Prostate gland (tissue), 2 donors: ENCODE measurements around the gene CYP27A1. TPM values are rescaled to one million over a fixed set of nuclear protein-coding genes. Genes with fewer than 3 reads are reported as not detected.
A peak's percentile ranks its signal among the peaks of the same experiment; 100 is the strongest.

Experiments
- DNase-seq: peaks from one replicate; pipeline ENCODE4 v3.0.0-alpha.2; 2019; ENCODE audit warnings: low spot score
- H3K27ac ChIP-seq, 2 donors: fragments of 200-600 bp; sonication (generic); 2 replicates each; pipeline ENCODE4 v1.5.1; 2017 to 2019
- H3K27me3 ChIP-seq: fragments of 200-600 bp; sonication (generic); replicated peaks from 2 replicates; pipeline ENCODE4 v1.5.1; 2019; ENCODE audit not compliant: insufficient read depth
- H3K36me3 ChIP-seq, 2 donors: fragments of 200-600 bp; sonication (generic); 1 replicate in 1 of 2; 2 replicates in 1 of 2; pipeline versions ENCODE4 v1.5.1 to v1.8.1; 2017 to 2019
- H3K4me1 ChIP-seq: fragments of 200-600 bp; sonication (generic); replicated peaks from 2 replicates; pipeline ENCODE4 v1.5.1; 2019
- H3K4me3 ChIP-seq, 2 donors: fragments of 200-600 bp; sonication (generic); 2 replicates each; pipeline ENCODE4 v1.5.1; 2017 to 2019
- H3K9me3 ChIP-seq: fragments of 200-600 bp; sonication (generic); 2 replicates; pipeline ENCODE4 v1.5.1; 2017
- CTCF ChIP-seq, 4 experiments: fragments of 200-600 bp in 2 of 4; fragments of 450-650 bp in 2 of 4; sonication (generic) in 2 of 4; IDR thresholded peaks; 1 replicate in 3 of 4; 2 replicates in 1 of 4; pipeline ENCODE4 v1.5.1; 2016 to 2019; ENCODE audit warnings: antibody characterized with exemption in 4 of 4, mild to moderate bottlenecking in 2 of 4, moderate library complexity in 2 of 4
- POLR2A ChIP-seq: fragments of 450-650 bp; IDR thresholded peaks from one replicate; pipeline ENCODE4 v1.6.1; 2016; ENCODE audit warnings: antibody characterized with exemption, mild to moderate bottlenecking
- POLR2AphosphoS5 ChIP-seq: sonication (generic); formaldehyde crosslinking; IDR thresholded peaks from one replicate; pipeline ENCODE4 v1.6.1; 2017; ENCODE audit warnings: antibody characterized with exemption
- WGBS: methylation state at CpG from one replicate; pipeline ENCODE4 v1.1.5; 2018; 5-methylcytosine and 5-hydroxymethylcytosine counted together
- intact Hi-C: fragments of 100-400 bp; cut with DNase I; formaldehyde crosslinking; loops from one replicate; pipeline ENCODE4 v1.14.2; 2022
- total RNA-seq, 2 donors: library from RNA; depleted of rRNA; stranded (reverse); fragments of >200 nt; gene quantifications; one replicate each; pipeline ENCODE4 v1.1.0, GENCODE V29; 2016

The CYP27A1 gene
- total RNA-seq, 2 donors from 2014 or later, result 97.7 to 98.3 TPM

DNA sequence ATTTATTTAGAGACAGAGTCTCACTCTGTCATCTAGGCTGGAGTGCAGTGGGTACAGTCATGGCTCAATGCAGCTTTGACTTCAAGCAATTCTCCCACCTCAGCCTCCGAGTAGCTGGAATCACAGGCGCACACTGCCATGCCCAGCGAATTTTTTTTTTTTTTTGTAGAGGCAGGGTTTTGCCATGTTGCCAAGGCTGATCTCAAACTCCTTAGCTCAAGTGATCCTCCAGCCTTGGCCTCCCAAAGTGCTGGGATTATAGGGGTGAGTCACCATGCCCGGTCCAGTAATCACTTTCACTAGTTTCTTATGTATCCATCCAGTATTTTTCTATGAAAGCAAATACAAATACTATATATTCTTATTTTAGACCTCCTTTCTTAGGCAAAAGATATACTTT is 25.7 kb downstream of the CYP27A1 start:
- intact Hi-C loops, result no loop called here
- H3K27ac ChIP-seq, result peak overlapping the region in 1 of 2 donors; percentile 70

DNA sequence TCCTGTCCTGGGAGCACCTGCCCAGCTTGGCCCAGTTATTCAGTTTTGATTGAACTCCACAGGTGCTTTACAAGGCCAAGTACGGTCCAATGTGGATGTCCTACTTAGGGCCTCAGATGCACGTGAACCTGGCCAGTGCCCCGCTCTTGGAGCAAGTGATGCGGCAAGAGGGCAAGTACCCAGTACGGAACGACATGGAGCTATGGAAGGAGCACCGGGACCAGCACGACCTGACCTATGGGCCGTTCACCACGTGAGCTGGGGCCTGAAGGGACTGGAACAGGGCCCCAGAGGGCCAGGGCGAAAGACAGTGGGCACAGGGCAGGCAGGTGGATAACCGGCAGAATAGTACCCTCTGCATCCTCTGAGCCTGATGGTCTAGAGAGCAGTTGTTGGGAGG is 27.6 kb downstream of the CYP27A1 start:
- no peak overlapping the region for H3K27ac ChIP-seq
- no peak for DNase-seq
- 97% methylated on average over 12 of the region's 12 CpGs for WGBS
- no peaks in the 10 kb centered on the region for H3K27me3 ChIP-seq
- intact Hi-C loops, result no loop called here
- peaks cover 5 to 12% of the 10 kb centered on the region in 2 donors for H3K36me3 ChIP-seq
- TF ChIP-seq POLR2AphosphoS5, result no peak
- no peak for TF ChIP-seq POLR2A
- no peak for TF ChIP-seq CTCF (IDR thresholded peaks at IDR 0.05)
- H3K9me3 ChIP-seq, result no peaks in the 10 kb centered on the region
- H3K4me1 ChIP-seq, result no peaks in the 10 kb centered on the region
- H3K4me3 ChIP-seq, result no peak overlapping the region

More for the DNA sequence above, 25.7 kb downstream of the CYP27A1 start:
- Histone ChIP-seq H3K4me3 (no peak overlapping the region), H3K36me3 (peaks cover 0 to 5% of the 10 kb centered on the region in 2 donors), H3K9me3 (no peaks in the 10 kb centered on the region), H3K4me1 (no peaks in the 10 kb centered on the region), H3K27me3 (no peaks in the 10 kb centered on the region)
- no peak for DNase-seq
- TF ChIP-seq POLR2AphosphoS5, result no peak
- 86% methylated on average over 4 of the region's 4 CpGs for WGBS

DNA sequence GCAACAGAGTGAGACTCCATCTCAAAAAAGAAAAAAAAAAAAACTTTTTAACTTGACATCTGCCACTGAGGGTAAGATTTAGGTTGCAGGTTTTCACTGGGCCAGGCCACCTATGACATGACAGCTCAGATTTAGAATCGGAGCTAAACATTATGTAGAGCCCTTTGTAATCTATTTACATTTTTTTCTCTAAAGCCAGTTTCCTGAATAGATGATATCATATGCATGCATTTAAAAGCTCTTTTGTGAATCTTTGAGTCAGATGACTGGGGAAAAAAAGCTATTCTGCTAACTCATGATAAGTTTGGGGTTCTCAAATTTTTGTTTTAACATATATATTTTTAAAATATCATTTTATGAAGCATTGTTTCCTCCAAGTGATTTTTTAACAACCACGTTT is 28.3 kb downstream of the CYP27A1 start:
- WGBS, result 68% methylated on average over 2 of the region's 2 CpGs
- DNase-seq, result no peak
- no peak for TF ChIP-seq POLR2A
- no peak for TF ChIP-seq CTCF (IDR thresholded peaks at IDR 0.05)
- TF ChIP-seq POLR2AphosphoS5, result no peak

GRCh38 chr2:218811382-218811781 is 29.4 kb downstream of the CYP27A1 start:
- WGBS, result 85% methylated on average over 4 of the region's 4 CpGs
- TF ChIP-seq POLR2A, result no peak
- no peak for TF ChIP-seq POLR2AphosphoS5
- no peak for TF ChIP-seq CTCF (IDR thresholded peaks at IDR 0.05)

More for the DNA sequence above, 28.3 kb downstream of the CYP27A1 start:
- no peaks in the 10 kb centered on the region for H3K4me1 ChIP-seq
- H3K27me3 ChIP-seq, result no peaks in the 10 kb centered on the region
- no peak overlapping the region for H3K4me3 ChIP-seq
- no peaks in the 10 kb centered on the region for H3K9me3 ChIP-seq
- intact Hi-C loops, result no loop called here
- peaks cover 5 to 12% of the 10 kb centered on the region in 2 donors for H3K36me3 ChIP-seq
- H3K27ac ChIP-seq, result no peak overlapping the region

DNA sequence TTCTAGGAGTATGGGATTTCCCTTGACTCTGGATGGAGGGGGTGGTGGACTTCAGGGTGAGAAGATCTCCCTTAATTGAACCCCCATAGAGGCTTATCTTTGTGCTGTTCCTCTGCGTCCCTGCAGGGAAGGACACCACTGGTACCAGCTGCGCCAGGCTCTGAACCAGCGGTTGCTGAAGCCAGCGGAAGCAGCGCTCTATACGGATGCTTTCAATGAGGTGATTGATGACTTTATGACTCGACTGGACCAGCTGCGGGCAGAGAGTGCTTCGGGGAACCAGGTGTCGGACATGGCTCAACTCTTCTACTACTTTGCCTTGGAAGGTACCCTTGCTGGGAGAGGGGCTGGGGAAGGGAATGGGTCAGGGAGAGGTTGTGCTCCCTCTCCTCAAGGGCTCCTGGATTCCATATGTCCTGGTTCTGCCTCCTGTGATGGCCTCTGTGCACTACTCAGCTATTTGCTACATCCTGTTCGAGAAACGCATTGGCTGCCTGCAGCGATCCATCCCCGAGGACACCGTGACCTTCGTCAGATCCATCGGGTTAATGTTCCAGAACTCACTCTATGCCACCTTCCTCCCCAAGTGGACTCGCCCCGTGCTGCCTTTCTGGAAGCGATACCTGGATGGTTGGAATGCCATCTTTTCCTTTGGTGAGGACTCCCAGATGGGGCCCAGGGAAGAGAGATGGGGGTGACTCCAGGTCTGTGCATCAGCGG is 30.3 kb downstream of the CYP27A1 start:
- Histone ChIP-seq H3K36me3 (peaks cover 5 to 12% of the 10 kb centered on the region in 2 donors), H3K4me1 (no peaks in the 10 kb centered on the region), H3K4me3 (no peak overlapping the region), H3K27ac (no peak overlapping the region), H3K9me3 (no peaks in the 10 kb centered on the region), H3K27me3 (no peaks in the 10 kb centered on the region)
- intact Hi-C loops, result no loop called here
- TF ChIP-seq POLR2A, result no peak
- no peak for TF ChIP-seq CTCF (IDR thresholded peaks at IDR 0.05)
- TF ChIP-seq POLR2AphosphoS5, result no peak
- WGBS, result 98% methylated on average over 21 of the region's 21 CpGs
- DNase-seq, result no peak

More at GRCh38 chr2:218811382-218811781, 29.4 kb downstream of the CYP27A1 start:
- intact Hi-C loops, result no loop called here
- H3K27me3 ChIP-seq, result no peaks in the 10 kb centered on the region
- peaks cover 5 to 12% of the 10 kb centered on the region in 2 donors for H3K36me3 ChIP-seq
- H3K4me3 ChIP-seq, result no peak overlapping the region
- H3K4me1 ChIP-seq, result no peaks in the 10 kb centered on the region
- no peaks in the 10 kb centered on the region for H3K9me3 ChIP-seq
- H3K27ac ChIP-seq, result no peak overlapping the region
- no peak for DNase-seq
